ENCODE results near the gene PCDH1.
"Not testable (repeated sequence)": the region's sequence is repeated elsewhere in the genome, so short reads cannot be mapped to it uniquely, and the experiment has no call there.

PCDH1 gene

DNA sequence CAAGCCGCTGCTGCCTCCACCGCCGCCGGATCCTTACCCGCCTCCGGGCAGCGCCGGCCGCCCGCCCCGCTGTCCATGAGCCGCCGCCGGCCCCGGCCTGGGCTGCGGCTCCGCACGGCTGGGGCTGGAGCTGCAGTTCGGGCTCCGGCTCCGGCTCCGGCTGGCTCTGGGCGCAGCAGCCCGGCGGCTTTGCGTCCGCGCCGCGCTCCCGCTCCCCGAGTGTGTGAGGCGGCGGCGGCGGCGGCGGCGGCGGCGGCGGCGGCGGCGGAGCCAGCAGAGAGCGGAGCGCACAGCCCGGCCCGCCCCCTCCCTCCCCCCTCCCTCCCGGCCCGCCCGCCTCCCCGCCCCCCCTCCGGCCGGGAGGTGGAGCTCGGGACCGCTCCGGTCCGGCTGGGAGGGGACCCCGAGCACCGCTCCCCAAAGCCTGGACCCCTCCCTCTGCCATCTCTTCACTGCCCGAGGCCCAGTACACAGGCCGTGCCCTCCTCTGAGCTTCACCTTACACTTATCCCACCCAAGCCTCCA is at the start of gene PCDH1:
Gene PCDH1, minus strand, starts transcription at position 225 of the 525 bp plus-strand sequence. Its CDS starts 148 bp downstream, at position 77.
- ATAC-seq, result peak; percentile 31
- Mint-ChIP-seq H3K27ac (no peak within 1 kb of the TSS), H3K4me1 (peaks cover 29% of the 10 kb centered on the region), H3K27me3 (peaks cover 90% of the 10 kb centered on the region), H3K36me3 (no peaks in the 10 kb centered on the region), H3K9me3 (no peaks in the 10 kb centered on the region), H3K4me3 (peak within 1 kb of the TSS; percentile 64)

DNA sequence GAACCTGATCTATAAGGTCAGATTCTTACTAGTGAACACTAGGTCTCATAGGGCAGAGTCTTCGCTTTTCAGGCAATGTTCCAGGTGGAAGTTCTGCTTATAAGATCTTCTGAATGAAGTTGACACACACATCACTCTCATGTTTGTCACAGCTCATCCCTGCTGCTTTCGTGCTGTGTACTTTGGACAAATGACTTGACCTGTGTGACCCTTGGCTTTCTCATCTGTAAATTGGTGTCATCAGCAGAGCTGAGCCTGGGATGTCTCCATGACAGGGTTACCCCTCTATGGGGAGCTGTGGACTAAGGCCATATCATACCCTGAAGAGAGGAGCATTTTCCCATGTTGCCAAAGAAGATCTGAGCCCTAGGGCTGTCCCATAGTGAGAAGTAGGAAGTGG is 48.2 kb upstream of the PCDH1 start:
- peaks cover 30% of the 10 kb centered on the region for H3K4me1 Mint-ChIP-seq
- H3K9me3 Mint-ChIP-seq, result no peaks in the 10 kb centered on the region
- peaks cover 60% of the 10 kb centered on the region for H3K36me3 Mint-ChIP-seq
- no peaks in the 10 kb centered on the region for H3K27me3 Mint-ChIP-seq
- no peak overlapping the region for H3K4me3 Mint-ChIP-seq
- no peak overlapping the region for H3K27ac Mint-ChIP-seq
- ATAC-seq, result no peak

DNA sequence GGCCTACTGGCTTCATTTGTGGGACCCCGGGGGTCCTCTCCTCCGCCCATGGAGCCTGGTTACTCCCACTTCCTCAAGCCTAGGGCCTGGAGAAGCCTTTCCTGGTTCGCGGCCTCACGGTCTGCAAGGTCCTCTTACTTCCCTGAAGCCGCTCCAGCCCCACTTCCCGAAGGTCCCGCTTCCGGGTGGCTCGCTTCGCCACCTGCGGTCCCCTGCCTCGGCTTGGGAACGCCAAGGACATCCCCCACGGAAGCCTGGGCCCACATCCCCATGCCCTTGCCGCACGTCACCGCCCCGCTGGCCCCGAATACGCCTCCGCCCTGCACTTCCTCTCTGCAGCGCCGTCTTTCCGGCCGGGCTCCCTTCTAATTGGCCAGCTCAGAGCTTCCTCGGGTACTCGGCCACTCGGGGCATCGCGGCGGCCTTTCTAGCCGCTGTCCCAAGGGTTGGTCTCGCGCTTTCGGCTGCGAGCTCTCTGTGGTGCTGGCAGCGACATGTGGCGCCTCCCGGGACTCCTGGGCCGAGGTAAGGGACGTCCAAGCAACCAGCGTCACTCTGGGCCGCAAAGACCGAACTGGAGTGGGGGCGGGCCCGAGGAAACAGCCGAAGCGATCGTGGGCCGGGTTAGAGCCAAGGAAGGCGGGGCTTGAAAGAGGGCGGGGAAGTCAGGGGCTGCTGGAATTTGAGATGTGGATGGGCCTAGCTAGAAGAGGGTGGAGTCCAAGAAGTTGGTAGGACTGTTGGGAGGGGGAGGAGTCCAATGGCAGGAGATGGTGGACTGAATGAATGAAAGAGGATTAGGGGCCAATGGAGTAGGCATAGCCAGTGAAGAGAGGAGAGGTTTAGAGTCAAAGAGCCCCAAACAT is 45.5 kb upstream of the PCDH1 start, which contains the start of gene DELE1:
Gene DELE1, plus strand, starts transcription at position 424 of the 866 bp plus-strand sequence. Its CDS starts 71 bp downstream, at position 495.
- peak; percentile 99 for ATAC-seq
- no peaks in the 10 kb centered on the region for H3K27me3 Mint-ChIP-seq
- no peaks in the 10 kb centered on the region for H3K9me3 Mint-ChIP-seq
- H3K4me3 Mint-ChIP-seq, result peak within 1 kb of the TSS; percentile 87
- H3K27ac Mint-ChIP-seq, result peak within 1 kb of the TSS; percentile 98
- peaks cover 36% of the 10 kb centered on the region for H3K36me3 Mint-ChIP-seq
- peaks cover 30% of the 10 kb centered on the region for H3K4me1 Mint-ChIP-seq

DNA sequence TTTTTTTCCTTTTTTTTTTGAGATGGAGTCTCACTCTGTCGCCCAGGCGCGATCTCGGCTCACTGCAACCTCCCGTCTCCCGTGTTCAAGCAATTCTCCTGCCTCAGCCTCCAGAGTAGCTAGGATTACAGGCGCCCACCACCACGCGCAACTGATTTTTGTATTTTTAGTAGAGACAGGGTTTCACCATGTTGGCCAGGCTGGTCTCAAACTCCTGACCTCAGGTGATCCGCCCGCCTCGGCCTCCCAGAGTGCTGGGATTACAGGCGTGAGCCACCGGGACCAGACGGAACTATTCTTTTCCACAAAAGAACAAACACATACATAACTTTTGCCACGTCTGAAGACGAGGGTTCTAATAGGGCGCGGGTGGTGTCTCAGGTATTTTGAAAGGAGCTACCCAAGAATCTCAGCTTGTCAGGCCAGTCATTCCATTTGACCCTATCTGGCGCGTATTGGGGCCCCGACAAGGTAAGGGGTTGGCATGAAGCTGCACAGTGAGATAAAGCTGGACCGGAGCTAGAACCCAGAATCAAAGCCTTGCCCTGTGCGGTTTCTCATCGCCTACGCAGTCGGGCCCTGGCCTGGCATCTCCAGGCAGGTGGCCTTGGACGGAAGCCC is 44.7 kb upstream of the PCDH1 start:
- peaks cover 28% of the 10 kb centered on the region for H3K36me3 Mint-ChIP-seq
- ATAC-seq, H3K9me3 Mint-ChIP-seq, H3K27me3 Mint-ChIP-seq: not testable (repeated sequence)
- H3K27ac Mint-ChIP-seq, result peak overlapping the region; percentile 98
- peaks cover 28% of the 10 kb centered on the region for H3K4me1 Mint-ChIP-seq
- H3K4me3 Mint-ChIP-seq, result peak overlapping the region; percentile 87

DNA sequence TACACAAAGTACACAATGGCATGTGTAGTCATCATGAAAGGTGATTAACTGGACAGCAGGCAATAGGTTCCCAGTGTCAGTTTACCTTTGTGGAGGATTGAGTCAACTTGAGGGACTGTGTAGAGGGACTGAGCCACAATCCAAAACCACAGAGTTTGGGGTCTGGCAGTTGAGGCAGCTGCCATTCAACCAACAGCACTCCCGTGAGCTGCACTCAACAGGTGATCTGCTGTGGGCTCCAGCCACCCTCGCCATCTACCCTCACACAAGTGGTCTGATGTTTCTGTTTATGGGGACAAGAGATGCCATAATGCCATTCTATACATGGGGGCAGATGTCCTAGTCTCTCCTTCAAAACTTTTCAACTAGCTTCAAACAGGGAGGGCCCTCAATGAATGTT is 42.6 kb upstream of the PCDH1 start:
- Mint-ChIP-seq H3K36me3 (peaks cover 12% of the 10 kb centered on the region), H3K27me3 (no peaks in the 10 kb centered on the region), H3K9me3 (no peaks in the 10 kb centered on the region), H3K4me3 (no peak overlapping the region), H3K4me1 (peaks cover 32% of the 10 kb centered on the region), H3K27ac (no peak overlapping the region)
- no peak for ATAC-seq

DNA sequence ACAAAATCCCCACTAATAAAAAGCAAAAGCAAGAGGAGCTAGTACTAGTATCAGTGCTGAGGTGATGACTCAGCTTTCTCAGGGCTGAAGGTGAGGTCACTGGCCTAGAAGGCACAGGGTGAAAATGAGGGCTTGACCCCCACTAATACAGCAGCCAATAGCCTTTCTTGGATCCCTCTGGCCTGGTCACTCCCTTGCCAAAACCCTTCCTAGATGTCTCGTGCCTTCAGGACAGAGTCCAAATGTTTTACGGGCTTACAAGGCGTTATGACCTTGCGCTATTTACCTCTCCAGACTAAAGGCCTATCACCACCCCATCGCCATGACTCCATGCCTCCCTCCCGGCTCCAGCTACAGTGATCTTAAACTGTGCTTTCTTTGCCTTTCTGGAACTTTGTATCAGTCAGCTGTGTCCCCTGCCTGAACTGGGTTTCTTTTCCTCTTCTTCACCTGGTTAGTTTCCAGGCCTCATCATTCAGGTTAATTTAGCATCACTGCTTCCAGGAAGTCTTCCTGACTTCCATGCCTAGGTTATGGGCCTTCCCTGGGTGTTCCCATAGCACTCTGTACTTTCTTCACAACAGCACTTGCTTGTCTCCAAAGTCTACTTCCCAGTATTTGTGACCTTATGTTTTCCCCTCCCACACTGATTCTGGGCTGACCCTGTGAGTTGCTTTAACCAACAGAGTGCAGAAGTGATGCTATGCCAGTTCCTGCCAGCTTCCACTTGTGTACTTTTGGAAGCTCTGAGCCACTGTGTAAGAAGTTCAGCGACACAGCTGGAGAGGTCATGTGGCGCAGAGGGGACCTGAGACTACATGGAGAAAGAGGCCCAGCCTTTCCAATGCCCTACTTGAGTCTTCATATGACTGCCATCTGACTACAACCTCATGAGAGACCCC is 41.3 kb upstream of the PCDH1 start:
- Mint-ChIP-seq H3K27me3 (no peaks in the 10 kb centered on the region), H3K27ac (no peak overlapping the region), H3K36me3 (peaks cover 6% of the 10 kb centered on the region), H3K4me1 (peaks cover 28% of the 10 kb centered on the region), H3K4me3 (no peak overlapping the region), H3K9me3 (no peaks in the 10 kb centered on the region)
- no peak for ATAC-seq

DNA sequence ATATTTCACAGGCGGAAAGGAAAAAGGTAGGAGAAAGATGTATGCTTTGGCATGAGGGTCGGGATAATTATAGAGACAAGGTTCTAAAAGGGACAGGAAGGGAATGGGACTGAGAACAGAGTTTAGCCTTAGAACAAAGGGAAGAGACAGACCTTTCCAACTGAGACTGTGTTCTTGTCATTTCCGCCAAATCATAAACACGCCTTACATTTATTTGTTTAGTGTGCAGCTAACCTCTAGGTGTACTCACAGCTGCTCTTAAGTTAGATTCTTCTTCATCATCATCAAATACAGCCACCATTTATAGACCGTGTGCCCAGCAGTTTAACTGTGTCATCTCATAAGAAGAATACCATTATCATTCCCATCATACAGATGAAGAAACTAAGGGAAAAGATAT is 39.5 kb upstream of the PCDH1 start:
- no peaks in the 10 kb centered on the region for H3K27me3 Mint-ChIP-seq
- H3K27ac Mint-ChIP-seq, result no peak overlapping the region
- H3K36me3 Mint-ChIP-seq, result no peaks in the 10 kb centered on the region
- H3K4me3 Mint-ChIP-seq, result no peak overlapping the region
- H3K9me3 Mint-ChIP-seq, result no peaks in the 10 kb centered on the region
- H3K4me1 Mint-ChIP-seq, result peaks cover 30% of the 10 kb centered on the region
- ATAC-seq, result no peak

DNA sequence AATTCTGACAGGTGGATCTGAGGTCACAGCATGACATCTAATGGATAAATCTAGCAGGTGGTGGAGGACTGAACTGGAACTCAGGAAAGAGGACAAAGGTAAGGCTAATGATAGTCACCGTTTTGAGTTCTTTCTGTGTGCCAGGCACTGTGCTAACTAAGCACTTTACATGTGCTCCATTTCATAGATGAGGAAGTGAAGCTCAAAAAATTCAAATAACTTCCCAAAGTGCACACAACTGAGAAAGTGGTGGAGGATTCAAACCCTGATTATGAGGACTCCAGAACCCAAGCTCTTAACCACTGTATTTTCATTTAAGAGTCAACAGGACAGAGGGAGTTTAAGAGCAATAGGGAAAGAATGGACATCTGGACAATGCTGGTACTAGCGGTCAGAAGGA is 38.3 kb upstream of the PCDH1 start:
- Mint-ChIP-seq H3K4me1 (peaks cover 30% of the 10 kb centered on the region), H3K27me3 (no peaks in the 10 kb centered on the region), H3K27ac (no peak overlapping the region), H3K36me3 (no peaks in the 10 kb centered on the region), H3K9me3 (no peaks in the 10 kb centered on the region), H3K4me3 (no peak overlapping the region)
- ATAC-seq, result no peak

DNA sequence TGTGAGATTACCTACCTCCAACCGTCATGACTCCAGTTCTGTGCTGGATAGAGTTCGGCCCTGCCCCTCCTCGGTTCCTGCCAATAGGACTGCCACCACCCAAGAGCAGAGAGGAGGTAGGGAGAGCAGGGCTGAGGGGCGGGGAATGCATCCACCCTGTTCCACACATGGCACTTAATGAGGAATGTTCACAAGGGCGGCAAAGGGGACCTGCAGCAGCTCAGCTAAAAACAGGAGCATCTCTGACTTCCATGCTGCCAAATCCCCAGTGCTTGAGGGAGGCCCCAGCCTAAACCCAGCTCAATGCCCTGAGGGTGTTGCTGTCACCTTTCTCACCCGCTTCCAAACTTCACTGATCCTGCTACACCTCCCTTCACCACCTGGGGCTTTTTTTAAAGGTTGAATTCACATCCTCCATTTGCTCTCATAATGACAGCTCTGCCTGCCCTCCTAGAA is 37.7 kb upstream of the PCDH1 start:
- H3K27me3 Mint-ChIP-seq, result peaks cover 1% of the 10 kb centered on the region
- H3K9me3 Mint-ChIP-seq, result no peaks in the 10 kb centered on the region
- no peak overlapping the region for H3K4me3 Mint-ChIP-seq
- no peaks in the 10 kb centered on the region for H3K36me3 Mint-ChIP-seq
- no peak overlapping the region for H3K27ac Mint-ChIP-seq
- ATAC-seq, result peak; percentile 14
- peaks cover 30% of the 10 kb centered on the region for H3K4me1 Mint-ChIP-seq

DNA sequence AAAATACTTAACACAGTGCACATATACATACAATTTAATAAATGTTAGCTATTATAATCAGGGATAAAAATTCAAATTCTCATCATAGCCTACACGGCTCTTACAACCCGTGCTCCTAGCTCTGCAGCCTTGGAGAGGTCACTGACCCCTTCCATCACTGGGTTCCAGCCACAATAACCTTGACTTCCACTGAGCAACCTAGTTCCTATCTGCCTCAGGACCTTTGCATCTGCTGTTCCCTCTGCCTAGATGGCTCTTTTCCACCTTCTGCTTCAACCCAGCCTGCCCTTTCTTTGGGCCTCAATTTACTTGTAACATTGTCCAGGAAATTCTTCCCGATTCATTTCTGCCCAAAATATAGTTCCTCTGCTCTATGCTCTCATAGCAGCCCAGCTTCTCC is 36.6 kb upstream of the PCDH1 start:
- H3K27ac Mint-ChIP-seq, result no peak overlapping the region
- peak overlapping the region; percentile 0 for H3K4me3 Mint-ChIP-seq
- H3K9me3 Mint-ChIP-seq, result no peaks in the 10 kb centered on the region
- no peaks in the 10 kb centered on the region for H3K36me3 Mint-ChIP-seq
- peaks cover 8% of the 10 kb centered on the region for H3K27me3 Mint-ChIP-seq
- ATAC-seq, result no peak
- H3K4me1 Mint-ChIP-seq, result peaks cover 30% of the 10 kb centered on the region

DNA sequence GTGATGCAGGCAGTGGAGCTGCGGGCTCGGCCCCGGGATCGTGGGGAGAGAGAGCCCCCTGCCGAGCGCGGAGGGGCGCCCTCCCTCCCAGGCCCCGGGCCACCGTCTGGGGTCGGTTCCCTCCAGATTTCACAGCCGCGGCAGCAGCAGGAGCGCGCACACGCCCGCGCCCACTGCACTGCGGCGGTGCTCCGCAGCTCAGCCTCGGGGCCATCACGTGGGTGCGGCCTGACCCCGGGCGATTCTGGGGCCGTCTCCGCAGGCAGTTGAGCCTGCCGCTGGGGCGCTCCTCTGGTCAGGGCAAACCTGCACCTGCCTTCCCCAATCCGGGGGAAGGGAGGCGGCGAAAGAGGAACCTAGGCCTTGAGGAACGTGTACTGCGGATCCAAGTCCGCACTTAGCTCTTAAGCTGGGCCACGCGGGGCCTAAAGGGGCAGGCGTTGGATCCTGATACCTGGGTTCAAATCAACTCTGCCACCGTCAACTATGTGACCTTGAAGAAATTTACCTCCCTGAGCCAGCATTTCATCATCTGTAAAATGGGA is 36.1 kb upstream of the PCDH1 start:
- H3K4me3 Mint-ChIP-seq, result peak overlapping the region; percentile 65

DNA sequence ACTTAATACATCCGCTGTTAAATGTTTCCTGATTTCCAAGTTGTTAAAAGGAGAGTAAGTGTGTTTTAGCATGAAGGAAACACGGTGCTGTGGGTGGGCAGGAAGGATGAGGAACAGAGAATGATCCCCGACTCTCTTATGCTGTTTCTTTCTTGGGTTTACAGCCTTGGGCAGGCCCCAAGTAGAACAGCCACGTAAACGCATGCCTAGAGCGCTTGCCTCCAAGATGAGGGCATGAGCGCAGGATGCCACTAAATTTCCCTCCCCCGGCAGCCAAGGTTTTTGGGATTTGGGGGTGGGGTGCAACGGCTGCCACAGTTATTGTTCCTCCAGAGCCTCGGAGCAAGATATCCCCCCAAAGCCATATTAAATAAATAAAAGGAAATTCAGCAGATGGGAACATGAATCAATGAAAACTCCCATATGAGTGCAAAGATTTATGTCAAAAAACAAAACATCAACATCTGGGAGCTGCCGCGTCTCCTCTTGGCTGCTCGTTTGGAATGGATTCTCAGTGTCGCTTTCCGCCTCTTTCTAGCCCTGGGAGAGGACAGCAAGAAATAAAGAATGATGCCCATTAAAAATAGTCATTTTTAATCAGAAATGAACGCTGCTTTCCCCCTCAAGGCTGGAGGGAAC is 35.5 kb upstream of the PCDH1 start:
- peak; percentile 55 for ATAC-seq
- H3K27me3 Mint-ChIP-seq, result peaks cover 8% of the 10 kb centered on the region
- no peak overlapping the region for H3K27ac Mint-ChIP-seq
- H3K9me3 Mint-ChIP-seq, result no peaks in the 10 kb centered on the region
- peaks cover 30% of the 10 kb centered on the region for H3K4me1 Mint-ChIP-seq
- H3K4me3 Mint-ChIP-seq, result peak overlapping the region; percentile 65
- H3K36me3 Mint-ChIP-seq, result no peaks in the 10 kb centered on the region

More for the DNA sequence above, 36.1 kb upstream of the PCDH1 start:
- Mint-ChIP-seq H3K9me3 (no peaks in the 10 kb centered on the region), H3K4me1 (peaks cover 30% of the 10 kb centered on the region), H3K27ac (no peak overlapping the region), H3K27me3 (peaks cover 8% of the 10 kb centered on the region), H3K36me3 (no peaks in the 10 kb centered on the region)
- ATAC-seq, result peak; percentile 90

DNA sequence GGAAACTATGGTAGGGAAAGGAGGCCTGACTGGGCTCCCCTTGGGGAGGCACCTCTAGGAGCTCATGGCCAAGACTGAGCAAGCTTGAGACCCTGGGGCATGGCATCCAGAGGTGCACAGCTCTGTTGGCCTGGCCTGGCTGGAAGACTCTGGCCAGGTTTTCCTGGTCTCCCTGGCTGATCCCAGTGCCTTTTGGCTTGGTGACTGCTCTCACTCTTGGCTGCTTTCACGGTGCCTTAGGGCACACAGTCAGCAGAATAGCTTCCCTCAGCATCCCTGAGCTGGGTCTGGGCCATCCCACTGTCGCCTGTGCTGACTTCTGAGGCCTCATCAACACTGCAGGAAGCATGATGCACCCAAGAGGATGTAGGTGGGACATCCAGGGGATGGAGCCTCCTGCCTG is 32.1 kb upstream of the PCDH1 start:
- Mint-ChIP-seq H3K27ac (no peak overlapping the region), H3K4me3 (no peak overlapping the region), H3K27me3 (peaks cover 10% of the 10 kb centered on the region), H3K4me1 (peaks cover 10% of the 10 kb centered on the region), H3K9me3 (peaks cover 6% of the 10 kb centered on the region), H3K36me3 (no peaks in the 10 kb centered on the region)
- ATAC-seq, result no peak

DNA sequence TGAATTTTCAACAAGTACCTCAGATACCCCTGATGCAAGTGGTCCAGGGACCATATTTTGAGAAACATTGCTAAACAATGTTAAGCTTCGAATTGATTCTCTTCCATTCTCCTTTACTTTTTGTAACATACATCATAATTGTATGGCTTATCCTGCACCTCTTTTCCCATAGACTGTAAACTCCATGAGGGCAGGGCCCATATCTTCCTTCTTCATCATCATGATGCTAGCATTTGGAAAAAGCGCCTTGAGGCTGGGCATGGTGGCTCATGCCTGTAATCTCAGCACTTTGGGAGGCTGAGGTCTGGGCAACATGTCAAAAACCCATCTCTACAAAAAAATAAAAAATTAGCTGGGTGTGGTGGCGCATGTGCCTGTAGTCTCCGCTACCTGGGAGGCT is 31.0 kb upstream of the PCDH1 start:
- Mint-ChIP-seq H3K27ac (no peak overlapping the region), H3K27me3 (peaks cover 21% of the 10 kb centered on the region), H3K36me3 (no peaks in the 10 kb centered on the region), H3K9me3 (peaks cover 6% of the 10 kb centered on the region), H3K4me3 (no peak overlapping the region), H3K4me1 (peaks cover 10% of the 10 kb centered on the region)
- ATAC-seq, result no peak
